GM21423 (cell line): ENCODE measurements around the gene RIN1.
"Not testable (repeated sequence)": the region's sequence is repeated elsewhere in the genome, so short reads cannot be mapped to it uniquely, and the experiment has no call there.

Experiments
- ATAC-seq: cut with Tn5 transposase; IDR thresholded peaks from one replicate; pipeline ENCODE4 v1.9.1; 2021; ENCODE audit warnings: mild to moderate bottlenecking, moderate library complexity; ENCODE audit not compliant: unreplicated experiment

The RIN1 gene

GRCh38 chr11:66361502-66361941 is 25.3 kb upstream of the RIN1 start:
- no peak for ATAC-seq

- ATAC-seq: no peak
These were observed 24.3 kb upstream of the RIN1 start for GRCh38 chr11:66360406-66361073.

- no peak for ATAC-seq
These were observed 23.4 kb upstream of the RIN1 start for GRCh38 chr11:66359662-66360087.

- ATAC-seq: not testable (repeated sequence)
These were observed 14.5 kb upstream of the RIN1 start for GRCh38 chr11:66350560-66351235.

DNA sequence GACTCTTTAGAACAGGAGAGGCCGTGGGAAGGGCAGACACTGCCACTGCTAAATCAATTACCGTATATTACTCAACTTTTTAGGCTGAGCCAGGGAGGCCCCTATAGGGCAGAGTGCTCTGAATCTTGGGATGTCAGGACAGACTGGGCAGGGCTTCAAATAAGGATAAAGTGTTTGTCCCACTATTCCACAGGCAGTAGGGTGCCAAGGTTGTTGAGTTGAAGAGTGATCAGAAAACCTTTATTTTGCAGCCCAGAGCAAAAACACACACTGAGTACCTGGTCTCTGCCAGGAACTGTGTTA is 12.8 kb upstream of the RIN1 start:
- ATAC-seq: no peak

DNA sequence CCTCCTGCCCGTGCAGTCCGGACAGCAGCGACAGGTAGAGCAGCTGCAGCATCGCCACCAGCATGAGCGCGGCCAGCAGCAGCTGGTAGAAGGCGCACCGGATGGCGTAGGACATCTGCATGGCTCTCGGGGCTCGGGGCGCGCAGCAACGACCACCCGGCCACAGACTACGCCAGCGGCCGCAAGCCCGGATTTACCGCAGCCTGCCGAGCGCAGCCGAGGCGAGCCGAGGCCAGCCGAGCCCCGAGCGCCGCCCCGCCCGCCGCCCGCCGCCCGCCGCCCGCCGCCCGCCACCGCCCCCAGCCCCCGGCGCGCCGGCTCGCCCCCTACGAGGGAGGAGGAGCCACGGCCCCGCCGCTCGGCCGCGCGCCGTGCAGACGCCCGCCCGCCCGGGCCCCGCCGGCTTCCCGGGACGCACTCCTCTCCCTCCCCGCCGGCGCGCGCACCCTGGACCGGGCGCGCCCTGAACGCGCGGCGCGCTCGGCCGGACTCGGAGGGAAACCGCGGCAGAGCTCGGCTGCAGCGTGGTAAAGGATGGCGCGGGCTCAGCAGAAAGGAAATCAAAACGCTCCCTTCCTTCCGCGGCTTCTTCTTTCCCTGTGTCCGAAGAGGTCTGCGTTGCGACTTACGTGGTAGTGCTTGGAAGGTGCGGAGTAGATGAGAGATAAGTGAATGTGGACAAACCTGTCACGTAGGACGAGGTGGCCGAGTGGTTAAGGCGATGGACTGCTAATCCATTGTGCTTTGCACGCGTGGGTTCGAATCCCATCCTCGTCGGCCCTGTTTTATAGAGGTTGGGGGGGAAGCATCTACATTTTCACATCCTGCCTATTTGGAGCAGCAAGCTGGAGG is 11.4 kb upstream of the RIN1 start, which contains the start of gene B4GAT1:
B4GAT1 (minus strand) TSS at position 205 of the 852 bp plus-strand sequence; CDS start at position 121, 84 bp downstream.
- peak; percentile 37 for ATAC-seq

GRCh38 chr11:66346476-66347424 is 10.5 kb upstream of the RIN1 start:
- ATAC-seq: no peak

DNA sequence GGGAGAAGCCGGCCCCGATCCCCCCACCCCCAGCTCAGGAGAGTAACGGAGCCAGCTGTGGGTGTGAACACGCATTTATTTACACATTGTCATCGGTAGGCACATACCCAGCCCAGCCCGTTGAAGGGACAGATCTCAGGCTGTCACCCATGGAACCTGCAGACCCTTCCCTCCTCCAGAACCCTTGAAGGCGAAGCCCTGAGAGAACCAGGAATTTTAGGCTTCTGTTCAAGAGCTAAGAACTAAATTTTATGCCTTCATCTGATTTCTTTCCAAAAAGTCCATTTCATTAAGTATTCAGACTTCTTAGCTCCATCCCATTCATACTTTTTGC is 9.0 kb upstream of the RIN1 start:
- ATAC-seq: no peak

DNA sequence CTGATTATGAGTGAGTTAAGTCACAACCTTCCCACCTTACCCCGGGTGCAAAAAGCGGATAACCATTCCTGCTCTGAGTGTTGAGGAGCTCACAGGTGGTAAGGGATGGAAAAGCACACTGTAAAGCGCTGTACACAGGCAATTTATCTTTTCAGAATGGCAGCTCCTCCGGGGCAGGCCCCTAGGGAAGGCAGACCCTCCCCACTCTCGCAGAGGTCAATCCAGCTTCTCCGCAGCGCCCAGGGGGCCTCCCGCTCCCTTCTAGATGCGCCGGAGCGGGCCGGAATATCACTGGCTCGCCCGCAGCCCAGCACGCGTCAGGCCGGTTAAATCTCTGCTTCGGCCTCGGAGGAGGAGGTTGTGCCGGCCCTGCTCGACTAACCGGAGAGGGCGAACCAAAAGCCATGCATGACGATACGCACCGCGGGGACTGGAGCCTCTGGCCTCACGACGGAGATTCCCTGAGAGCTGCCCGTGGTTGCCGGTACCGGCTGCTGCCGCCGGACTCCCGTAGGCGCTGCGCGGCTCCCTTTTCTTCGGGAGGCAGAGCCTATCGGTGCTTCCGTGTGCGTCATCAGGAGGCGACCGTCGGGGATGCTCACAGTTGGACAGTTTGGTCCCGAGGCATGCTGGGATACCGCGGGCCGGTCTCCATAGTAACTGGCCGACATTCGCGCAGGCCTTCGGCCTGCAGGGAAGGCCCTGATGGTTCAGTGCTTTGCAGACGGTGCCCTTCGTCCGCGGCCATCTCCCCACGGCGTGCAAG is 8.5 kb upstream of the RIN1 start, which contains the start of gene BRMS1:
BRMS1 (minus strand) TSS at position 555 of the 766 bp plus-strand sequence. CDS start 2,870 bp downstream, outside the sequence.
- peak; percentile 69 for ATAC-seq

- ATAC-seq: no peak
These were observed 6.9 kb upstream of the RIN1 start for GRCh38 chr11:66343176-66343575.

DNA sequence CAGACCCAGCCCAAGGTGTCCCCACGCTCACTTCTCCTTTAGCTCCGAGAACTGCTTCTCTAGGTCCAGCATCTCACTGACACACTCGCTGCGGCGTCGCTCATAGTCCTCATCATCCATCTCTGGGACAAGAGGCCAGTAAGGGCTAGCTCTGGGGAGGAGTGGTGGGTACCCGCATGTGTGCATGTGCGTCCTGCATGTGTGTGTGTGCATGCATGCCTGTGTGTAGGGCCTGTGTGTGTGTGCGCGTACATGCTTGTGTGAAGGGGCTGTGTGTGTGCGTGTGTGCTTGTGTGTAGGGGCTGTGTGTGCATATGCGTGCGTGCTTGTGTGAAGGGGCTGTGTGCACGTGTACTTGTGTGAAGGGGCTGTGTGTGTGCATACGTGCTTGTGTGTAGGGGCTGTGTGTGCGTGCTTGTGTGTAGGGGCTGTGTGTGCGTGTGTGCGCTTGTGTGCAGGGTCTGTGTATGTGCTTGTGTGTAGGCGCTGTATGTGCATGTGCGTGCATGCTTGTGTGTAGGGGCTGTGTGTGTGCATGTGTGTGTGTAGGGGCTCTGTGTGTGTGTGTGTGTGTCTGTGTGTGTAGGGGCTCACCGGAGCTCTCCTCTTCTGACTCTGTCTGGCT is 5.4 kb upstream of the RIN1 start:
- ATAC-seq: no peak

- ATAC-seq: no peak
These were observed 4.6 kb upstream of the RIN1 start for GRCh38 chr11:66340596-66341501.

GRCh38 chr11:66339686-66340483 is 3.7 kb upstream of the RIN1 start:
- ATAC-seq: no peak

- ATAC-seq: no peak
These were observed 3.0 kb upstream of the RIN1 start for GRCh38 chr11:66339162-66339675.

GRCh38 chr11:66338276-66339161 is 2.3 kb upstream of the RIN1 start:
- no peak for ATAC-seq
